Immature natural killer cell (primary cell): ENCODE results near the gene ADAMTS16. TPM values are rescaled to one million over a fixed set of nuclear protein-coding genes. Genes with fewer than 3 reads are reported as not detected.

Experiments used
- DNase-seq, 3 donors: peaks; one replicate each; pipeline ENCODE4 v3.0.0; 2022; ENCODE audit warnings: mixed read lengths in 1 of 3
- H3K27ac Mint-ChIP-seq, 6 donors: one replicate each; pipeline ENCODE4 v1.8.0; 2020; ENCODE audit warnings: mixed read lengths in 6 of 6, mild to moderate bottlenecking in 5 of 6, inconsistent platforms in 4 of 6, moderate library complexity in 3 of 6
- H3K27me3 Mint-ChIP-seq, 3 donors: one replicate each; pipeline ENCODE4 v1.8.0; 2020 to 2021; ENCODE audit warnings: low read depth in 3 of 3, mild to moderate bottlenecking in 3 of 3, mixed read lengths in 3 of 3, moderate library complexity in 3 of 3, inconsistent platforms in 1 of 3
- H3K36me3 Mint-ChIP-seq, 3 donors: one replicate each; pipeline ENCODE4 v1.8.0; 2020; ENCODE audit warnings: mixed read lengths in 3 of 3, inconsistent platforms in 2 of 3, mild to moderate bottlenecking in 2 of 3
- H3K4me1 Mint-ChIP-seq, 2 donors: one replicate each; pipeline ENCODE4 v1.8.0; 2020; ENCODE audit warnings: inconsistent platforms in 2 of 2, mild to moderate bottlenecking in 2 of 2, mixed read lengths in 2 of 2, moderate library complexity in 1 of 2
- H3K4me3 Mint-ChIP-seq, 5 donors: one replicate each; pipeline ENCODE4 v1.8.0; 2020; ENCODE audit warnings: mild to moderate bottlenecking in 5 of 5, mixed read lengths in 5 of 5, inconsistent platforms in 3 of 5, moderate library complexity in 3 of 5
- H3K9me3 Mint-ChIP-seq, 6 donors: one replicate each; pipeline ENCODE4 v1.8.0; 2020; ENCODE audit warnings: mild to moderate bottlenecking in 6 of 6, mixed read lengths in 6 of 6, inconsistent platforms in 4 of 6, moderate library complexity in 3 of 6
- polyA plus RNA-seq, 3 donors: library from polyadenylated mRNA; unstranded; fragments of 300-500 nt; fragmentation: Illumina TruSeq; gene quantifications; one replicate each; pipeline ENCODE4 v1.2.3, GENCODE V29; 2021

Gene ADAMTS16
- polyA plus RNA-seq, 3 donors from 2014 or later = not detected

- Mint-ChIP-seq H3K27me3 (peaks cover 0 to 1% (median 0%) of the 10 kb centered on the region in 3 donors), H3K27ac (no peak overlapping the region), H3K4me3 (no peak overlapping the region), H3K36me3 (peaks cover 0 to 4% (median 0%) of the 10 kb centered on the region in 3 donors), H3K4me1 (peaks cover 14 to 20% of the 10 kb centered on the region in 2 donors), H3K9me3 (peaks cover 0 to 9% (median 0%) of the 10 kb centered on the region in 6 donors)
- DNase-seq = no peak
Measured at GRCh38 chr5:5351288-5351979, 211.3 kb downstream of the ADAMTS16 start.

- peaks cover 7 to 13% of the 10 kb centered on the region in 2 donors for H3K4me1 Mint-ChIP-seq
- H3K27me3 Mint-ChIP-seq = peaks cover 0 to 4% (median 0%) of the 10 kb centered on the region in 3 donors
- peaks cover 0 to 4% (median 0%) of the 10 kb centered on the region in 3 donors for H3K36me3 Mint-ChIP-seq
- H3K4me3 Mint-ChIP-seq = no peak overlapping the region
- peaks cover 0 to 12% (median 0%) of the 10 kb centered on the region in 6 donors for H3K9me3 Mint-ChIP-seq
- no peak overlapping the region for H3K27ac Mint-ChIP-seq
- no peak for DNase-seq
Measured at GRCh38 chr5:5352675-5353074, 212.5 kb downstream of the ADAMTS16 start.

GRCh38 chr5:5353681-5354080 lies 213.6 kb downstream of the ADAMTS16 start:
- Mint-ChIP-seq H3K9me3 (peaks cover 0 to 12% (median 0%) of the 10 kb centered on the region in 6 donors), H3K4me1 (peaks cover 0 to 6% of the 10 kb centered on the region in 2 donors), H3K36me3 (peaks cover 0 to 4% (median 0%) of the 10 kb centered on the region in 3 donors), H3K4me3 (no peak overlapping the region), H3K27ac (no peak overlapping the region), H3K27me3 (peaks cover 0 to 4% (median 0%) of the 10 kb centered on the region in 3 donors)
- no peak for DNase-seq

GRCh38 chr5:5356765-5357164 lies 216.6 kb downstream of the ADAMTS16 start:
- Mint-ChIP-seq H3K4me3 (no peak overlapping the region), H3K9me3 (peaks cover 0 to 3% (median 0%) of the 10 kb centered on the region in 6 donors), H3K4me1 (no peaks in the 10 kb centered on the region), H3K27me3 (peaks cover 0 to 4% (median 0%) of the 10 kb centered on the region in 3 donors), H3K27ac (no peak overlapping the region), H3K36me3 (no peaks in the 10 kb centered on the region)
- no peak for DNase-seq

- H3K4me3 Mint-ChIP-seq = no peak overlapping the region
- H3K27ac Mint-ChIP-seq = no peak overlapping the region
- no peaks in the 10 kb centered on the region for H3K4me1 Mint-ChIP-seq
- peaks cover 0 to 5% (median 2%) of the 10 kb centered on the region in 3 donors for H3K27me3 Mint-ChIP-seq
- H3K9me3 Mint-ChIP-seq = peaks cover 0 to 3% (median 0%) of the 10 kb centered on the region in 6 donors
- no peaks in the 10 kb centered on the region for H3K36me3 Mint-ChIP-seq
- DNase-seq = no peak
Measured at GRCh38 chr5:5359618-5360017, 219.5 kb downstream of the ADAMTS16 start.

GRCh38 chr5:5360363-5360940 lies 220.3 kb downstream of the ADAMTS16 start:
- H3K4me1 Mint-ChIP-seq = no peaks in the 10 kb centered on the region
- no peaks in the 10 kb centered on the region for H3K36me3 Mint-ChIP-seq
- peak overlapping the region in 1 of 6 donors; percentile 35 for H3K27ac Mint-ChIP-seq
- peaks cover 0 to 5% (median 3%) of the 10 kb centered on the region in 3 donors for H3K27me3 Mint-ChIP-seq
- peaks cover 0 to 3% (median 0%) of the 10 kb centered on the region in 6 donors for H3K9me3 Mint-ChIP-seq
- no peak overlapping the region for H3K4me3 Mint-ChIP-seq
- DNase-seq = no peak

- Mint-ChIP-seq H3K4me1 (no peaks in the 10 kb centered on the region), H3K4me3 (no peak overlapping the region), H3K27me3 (peaks cover 0 to 5% (median 3%) of the 10 kb centered on the region in 3 donors), H3K9me3 (peaks cover 0 to 3% (median 0%) of the 10 kb centered on the region in 6 donors), H3K27ac (peak overlapping the region in 1 of 6 donors; percentile 35), H3K36me3 (no peaks in the 10 kb centered on the region)
- no peak for DNase-seq
Measured at GRCh38 chr5:5360941-5361520, 220.9 kb downstream of the ADAMTS16 start.

GRCh38 chr5:5363045-5363444 lies 222.9 kb downstream of the ADAMTS16 start:
- no peaks in the 10 kb centered on the region for H3K9me3 Mint-ChIP-seq
- H3K4me1 Mint-ChIP-seq = no peaks in the 10 kb centered on the region
- H3K27ac Mint-ChIP-seq = no peak overlapping the region
- H3K4me3 Mint-ChIP-seq = no peak overlapping the region
- no peak for DNase-seq
- H3K27me3 Mint-ChIP-seq = peaks cover 0 to 7% (median 5%) of the 10 kb centered on the region in 3 donors
- no peaks in the 10 kb centered on the region for H3K36me3 Mint-ChIP-seq

- H3K4me1 Mint-ChIP-seq = no peaks in the 10 kb centered on the region
- H3K27ac Mint-ChIP-seq = no peak overlapping the region
- DNase-seq = no peak
- no peaks in the 10 kb centered on the region for H3K9me3 Mint-ChIP-seq
- H3K27me3 Mint-ChIP-seq = peaks cover 0 to 9% (median 5%) of the 10 kb centered on the region in 3 donors
- H3K36me3 Mint-ChIP-seq = no peaks in the 10 kb centered on the region
- H3K4me3 Mint-ChIP-seq = no peak overlapping the region
Measured at GRCh38 chr5:5364932-5365331, 224.8 kb downstream of the ADAMTS16 start.

- Mint-ChIP-seq H3K36me3 (peaks cover 0 to under 1% (median 0%) of the 10 kb centered on the region in 3 donors), H3K27ac (no peak overlapping the region), H3K27me3 (peaks cover 0 to 9% (median 8%) of the 10 kb centered on the region in 3 donors), H3K9me3 (no peaks in the 10 kb centered on the region), H3K4me3 (no peak overlapping the region), H3K4me1 (no peaks in the 10 kb centered on the region)
- no peak for DNase-seq
Measured at GRCh38 chr5:5367739-5368138, 227.6 kb downstream of the ADAMTS16 start.

GRCh38 chr5:5369051-5369605 lies 229.0 kb downstream of the ADAMTS16 start:
- Mint-ChIP-seq H3K27ac (no peak overlapping the region), H3K9me3 (peaks cover 0 to 2% (median 0%) of the 10 kb centered on the region in 6 donors), H3K27me3 (peaks cover 0 to 8% (median 6%) of the 10 kb centered on the region in 3 donors), H3K4me1 (no peaks in the 10 kb centered on the region), H3K4me3 (no peak overlapping the region), H3K36me3 (peaks cover 0 to 3% (median 0%) of the 10 kb centered on the region in 3 donors)
- DNase-seq = no peak
